GM19240 (cell line): ENCODE results near the gene TBC1D16.

Experiments used
- DNase-seq: peaks from one replicate; pipeline ENCODE4 v3.0.0; 2011; ENCODE audit warnings: low spot score; ENCODE audit not compliant: insufficient read length

The TBC1D16 gene

GRCh38 chr17:79892457-79893241, 143.0 kb downstream of the TBC1D16 start:
- no peak for DNase-seq

GRCh38 chr17:79891113-79891730, 144.4 kb downstream of the TBC1D16 start:
- no peak for DNase-seq

GRCh38 chr17:79890706-79891105, 145.0 kb downstream of the TBC1D16 start:
- DNase-seq, result no peak

- no peak for DNase-seq
These were observed 146.6 kb downstream of the TBC1D16 start for GRCh38 chr17:79888811-79889634.

GRCh38 chr17:79888009-79888540, 147.6 kb downstream of the TBC1D16 start:
- DNase-seq, result no peak

- DNase-seq, result no peak
These were observed 148.2 kb downstream of the TBC1D16 start for GRCh38 chr17:79887451-79887991.

- DNase-seq, result no peak
These were observed 152.5 kb downstream of the TBC1D16 start for GRCh38 chr17:79883202-79883601.
